ENCODE results near the gene MBP. TPM values are rescaled to one million over a fixed set of nuclear protein-coding genes. Genes with fewer than 3 reads are reported as not detected.

MBP gene
- total RNA-seq, 2 donors from 2014 or later = 43.0 to 65.8 TPM

DNA sequence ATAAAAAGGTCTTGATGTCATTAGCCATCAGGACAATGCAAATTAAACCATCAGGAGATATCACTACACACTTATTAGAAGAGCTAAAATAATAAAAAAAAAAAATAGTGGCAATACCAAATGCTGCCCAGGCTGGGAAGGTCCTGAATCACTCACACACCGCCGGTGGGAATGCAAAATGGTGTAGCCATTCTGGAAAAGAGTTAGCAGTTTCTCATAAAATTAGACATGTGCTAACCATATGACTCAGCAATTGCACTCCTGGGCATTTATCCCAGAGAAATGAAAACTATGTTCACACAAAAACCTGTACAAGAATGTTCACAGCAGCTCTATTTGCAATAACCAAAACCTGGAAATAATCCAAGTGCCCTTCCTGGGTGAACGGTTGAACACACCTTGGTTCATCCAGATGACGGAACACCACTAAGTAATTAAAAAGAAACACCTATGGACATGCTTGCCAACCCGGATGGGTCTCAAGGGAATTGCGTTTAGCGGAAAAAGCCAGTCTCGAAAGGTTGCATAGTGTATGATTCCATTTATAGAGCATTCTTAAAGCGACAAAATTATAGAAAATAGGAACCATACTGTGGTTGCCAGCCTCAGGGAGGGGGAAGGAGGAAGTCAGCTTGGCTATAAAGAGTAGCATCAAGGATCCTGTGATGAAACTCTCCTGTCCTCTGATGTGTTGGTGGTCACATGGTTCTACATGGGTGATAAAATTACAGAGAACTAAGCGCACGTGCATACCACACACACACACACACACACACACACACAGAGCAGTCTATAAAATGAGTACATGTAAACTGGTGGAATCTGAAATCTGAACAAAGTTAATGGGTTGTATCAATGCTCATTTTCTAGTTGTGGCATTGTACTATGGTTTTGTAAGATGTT is 4.6 kb downstream of the MBP start:
- peak overlapping the region in 1 of 2 donors; percentile 1 for H3K9ac ChIP-seq (ENCODE audit: low read depth in 2 of 2, low read length in 2 of 2)
- peaks cover 10% of the 10 kb centered on the region for H3K4me1 ChIP-seq
- no peak overlapping the region for H3K4me3 ChIP-seq
- intact Hi-C loops (cut with DNase I) = no loop called here
- H3K36me3 ChIP-seq = no peaks in the 10 kb centered on the region
- peak overlapping the region; percentile 74 for H3K27ac ChIP-seq
- no peak for TF ChIP-seq CTCF (IDR thresholded peaks at IDR 0.05)
- H3K27me3 ChIP-seq = no peaks in the 10 kb centered on the region
- peak; percentile 81 for DNase-seq
- H3K9me3 ChIP-seq = no peaks in the 10 kb centered on the region

DNA sequence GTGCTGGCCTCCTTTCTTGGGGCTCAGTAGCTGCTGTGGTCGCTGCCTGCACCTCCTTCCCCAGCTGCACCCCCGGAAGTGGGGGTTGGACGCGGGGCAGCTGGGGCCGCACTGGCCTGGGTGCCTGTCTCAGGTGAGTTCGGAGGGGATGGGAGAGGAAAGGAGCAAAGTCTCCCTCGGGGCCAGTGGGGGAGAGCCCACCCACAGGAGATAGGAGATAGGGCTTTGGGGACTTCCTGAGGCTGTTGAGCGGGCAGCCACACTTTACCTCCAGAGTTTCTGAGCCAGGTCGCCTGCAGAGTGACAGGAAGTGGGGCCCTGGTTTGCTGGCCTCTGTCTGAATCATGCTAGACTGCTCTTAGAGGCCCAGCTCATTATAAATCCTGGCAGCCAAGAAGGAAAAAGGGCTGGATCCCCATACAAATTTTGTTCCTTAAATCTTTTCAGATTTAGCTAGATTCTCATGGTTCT is 8.1 kb downstream of the MBP start:
- H3K9ac ChIP-seq (ENCODE audit: low read depth in 2 of 2, low read length in 2 of 2) = peak overlapping the region in 1 of 2 donors; percentile 12
- H3K36me3 ChIP-seq = no peaks in the 10 kb centered on the region
- H3K9me3 ChIP-seq = no peaks in the 10 kb centered on the region
- H3K27ac ChIP-seq = no peak overlapping the region
- H3K4me3 ChIP-seq = no peak overlapping the region
- intact Hi-C loops (cut with DNase I) = no loop called here
- TF ChIP-seq CTCF (IDR thresholded peaks at IDR 0.05) = no peak
- DNase-seq = no peak
- H3K27me3 ChIP-seq = no peaks in the 10 kb centered on the region
- no peaks in the 10 kb centered on the region for H3K4me1 ChIP-seq

DNA sequence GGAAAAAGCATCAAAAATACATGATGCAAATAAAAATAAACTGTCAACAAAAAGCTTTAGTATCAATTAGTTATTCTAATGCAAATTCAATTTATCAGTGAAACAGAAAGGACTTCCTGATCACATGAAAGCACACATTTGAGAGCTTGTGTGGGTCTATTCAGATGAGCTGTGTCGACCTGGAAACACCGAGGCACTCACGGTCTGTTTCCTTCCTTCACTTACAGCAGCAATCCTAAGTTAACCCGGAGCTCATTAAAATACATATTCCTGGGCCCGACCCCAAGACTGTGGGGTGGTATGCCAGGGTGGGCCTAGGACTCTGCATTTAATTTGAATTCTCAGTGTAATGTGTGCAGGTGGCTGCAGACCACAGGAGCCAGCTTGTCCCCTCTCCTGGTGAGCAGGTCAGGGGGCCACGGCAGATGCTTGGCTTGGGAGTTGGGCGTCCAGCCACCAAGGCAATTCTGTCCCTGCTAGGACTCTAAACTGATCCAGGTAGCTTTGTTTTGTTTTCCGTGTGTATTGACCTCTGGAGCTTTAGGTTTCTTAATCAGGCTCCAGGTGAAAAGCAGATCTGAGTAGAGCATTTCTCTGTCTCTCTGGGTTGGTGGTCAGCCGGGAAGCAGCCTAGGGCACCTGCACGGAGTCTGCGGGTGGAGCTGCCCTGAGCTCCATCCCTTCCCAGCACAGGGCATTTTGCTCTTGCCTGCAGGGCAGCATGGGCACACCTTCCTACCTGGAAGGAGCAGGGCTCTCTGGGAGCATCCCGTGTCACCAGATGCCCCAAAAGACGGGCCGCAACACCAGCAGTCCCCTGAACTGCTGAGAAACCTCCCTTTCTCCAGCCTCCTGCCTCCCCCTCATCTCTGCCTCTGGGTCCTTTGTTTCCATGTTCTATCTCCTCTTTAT is 9.0 kb downstream of the MBP start:
- Histone ChIP-seq H3K4me3 (no peak overlapping the region), H3K9ac (ENCODE audit: low read depth in 2 of 2, low read length in 2 of 2) (no peak overlapping the region), H3K36me3 (no peaks in the 10 kb centered on the region), H3K27ac (no peak overlapping the region), H3K27me3 (no peaks in the 10 kb centered on the region), H3K4me1 (no peaks in the 10 kb centered on the region), H3K9me3 (no peaks in the 10 kb centered on the region)
- TF ChIP-seq CTCF (IDR thresholded peaks at IDR 0.05) = no peak
- DNase-seq = no peak
- intact Hi-C loops (cut with DNase I) = no loop called here

DNA sequence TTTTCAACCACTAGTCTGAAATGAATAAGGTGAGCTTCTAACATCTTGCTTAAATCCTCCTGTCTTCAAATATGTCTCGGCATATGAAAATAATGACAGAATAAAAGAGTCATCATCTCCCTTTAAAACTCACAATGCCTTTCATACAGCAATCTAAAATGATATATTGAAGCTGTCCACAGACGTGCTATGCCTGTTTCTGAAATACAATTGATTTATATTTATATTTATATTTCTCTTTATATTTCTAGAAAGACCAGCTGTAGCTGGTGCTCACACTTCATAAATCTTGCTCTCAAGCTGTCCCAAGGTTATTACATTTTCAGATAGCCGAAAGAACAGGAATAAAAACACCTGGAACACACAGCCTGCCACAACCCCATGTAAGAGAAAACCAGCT is 11.1 kb downstream of the MBP start:
- intact Hi-C loops (cut with DNase I) = no loop called here
- H3K9ac ChIP-seq (ENCODE audit: low read depth in 2 of 2, low read length in 2 of 2) = no peak overlapping the region
- H3K4me3 ChIP-seq = no peak overlapping the region
- no peaks in the 10 kb centered on the region for H3K9me3 ChIP-seq
- no peaks in the 10 kb centered on the region for H3K36me3 ChIP-seq
- TF ChIP-seq CTCF (IDR thresholded peaks at IDR 0.05) = no peak
- H3K4me1 ChIP-seq = no peaks in the 10 kb centered on the region
- no peak for DNase-seq
- no peak overlapping the region for H3K27ac ChIP-seq
- no peaks in the 10 kb centered on the region for H3K27me3 ChIP-seq

DNA sequence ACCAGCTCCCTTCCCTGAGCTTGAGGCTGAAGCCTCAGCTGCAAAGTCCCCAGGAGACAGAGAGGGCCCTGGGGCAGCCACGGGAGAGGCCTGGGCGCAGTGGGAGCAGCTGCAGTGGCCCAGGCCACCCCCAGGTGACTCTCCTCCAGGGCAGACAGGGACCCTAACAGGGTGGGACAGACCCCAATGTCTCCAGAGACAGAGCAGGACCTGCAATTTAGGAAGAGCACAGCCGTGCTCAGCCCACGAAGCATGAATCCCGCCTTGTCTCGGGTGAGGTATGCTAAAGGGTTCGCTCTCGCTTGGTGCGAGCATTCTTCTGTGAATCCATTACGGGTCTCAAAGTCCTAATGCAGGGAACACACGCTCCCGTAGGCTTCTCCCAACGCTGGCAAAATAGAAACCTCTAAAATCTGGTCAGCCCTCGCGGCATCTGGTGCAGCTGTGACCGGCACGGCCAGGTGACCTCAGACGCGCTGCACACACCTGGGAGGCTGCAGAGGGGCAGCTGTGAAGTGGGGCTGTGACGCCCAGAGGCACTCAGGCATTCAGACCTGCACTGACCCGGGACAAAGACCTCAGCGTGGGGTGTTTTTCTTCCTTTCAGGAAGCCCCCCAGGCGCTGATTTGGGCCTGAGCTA is 12.6 kb downstream of the MBP start:
- H3K36me3 ChIP-seq = no peaks in the 10 kb centered on the region
- no peak overlapping the region for H3K9ac ChIP-seq (ENCODE audit: low read depth in 2 of 2, low read length in 2 of 2)
- no peak overlapping the region for H3K4me3 ChIP-seq
- no peaks in the 10 kb centered on the region for H3K27me3 ChIP-seq
- no peaks in the 10 kb centered on the region for H3K9me3 ChIP-seq
- peaks cover 6% of the 10 kb centered on the region for H3K4me1 ChIP-seq
- no peak overlapping the region for H3K27ac ChIP-seq
- peak; percentile 16 for DNase-seq
- intact Hi-C loops (cut with DNase I) = no loop called here
- TF ChIP-seq CTCF (IDR thresholded peaks at IDR 0.05) = no peak
